OCI-LY3 (cell line): Measurements from ENCODE around the gene B4GALNT4.

Source experiments
- EZH2phosphoT487 ChIP-seq: fragments of 200-600 bp; shearing (Covaris generic); IDR thresholded peaks from 2 replicates; pipeline ENCODE4 v1.6.1; 2018; ENCODE audit warnings: antibody characterized with exemption, mixed run types, low read depth
- TF ChIP-seq, protein P1 (sequence below): fragments of 200-600, 300-600 bp; sonication (generic); IDR thresholded peaks from 2 replicates; pipeline ENCODE4 v1.5.1; 2014; ENCODE audit warnings: antibody characterized with exemption, low read length, low read depth

GRCh38 chr11:324156-324555 is 45.1 kb upstream of the B4GALNT4 start:
- TF ChIP-seq, protein P1, sequence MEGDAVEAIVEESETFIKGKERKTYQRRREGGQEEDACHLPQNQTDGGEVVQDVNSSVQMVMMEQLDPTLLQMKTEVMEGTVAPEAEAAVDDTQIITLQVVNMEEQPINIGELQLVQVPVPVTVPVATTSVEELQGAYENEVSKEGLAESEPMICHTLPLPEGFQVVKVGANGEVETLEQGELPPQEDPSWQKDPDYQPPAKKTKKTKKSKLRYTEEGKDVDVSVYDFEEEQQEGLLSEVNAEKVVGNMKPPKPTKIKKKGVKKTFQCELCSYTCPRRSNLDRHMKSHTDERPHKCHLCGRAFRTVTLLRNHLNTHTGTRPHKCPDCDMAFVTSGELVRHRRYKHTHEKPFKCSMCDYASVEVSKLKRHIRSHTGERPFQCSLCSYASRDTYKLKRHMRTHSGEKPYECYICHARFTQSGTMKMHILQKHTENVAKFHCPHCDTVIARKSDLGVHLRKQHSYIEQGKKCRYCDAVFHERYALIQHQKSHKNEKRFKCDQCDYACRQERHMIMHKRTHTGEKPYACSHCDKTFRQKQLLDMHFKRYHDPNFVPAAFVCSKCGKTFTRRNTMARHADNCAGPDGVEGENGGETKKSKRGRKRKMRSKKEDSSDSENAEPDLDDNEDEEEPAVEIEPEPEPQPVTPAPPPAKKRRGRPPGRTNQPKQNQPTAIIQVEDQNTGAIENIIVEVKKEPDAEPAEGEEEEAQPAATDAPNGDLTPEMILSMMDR, result no peak
- TF ChIP-seq EZH2phosphoT487, result no peak
